A172 (cell line): ENCODE measurements around the gene PRDM11. TPM values are rescaled to one million over a fixed set of nuclear protein-coding genes. Genes with fewer than 3 reads are reported as not detected.

Experiments used
- DNase-seq: peaks from one replicate; pipeline ENCODE4 v3.0.0-alpha.2; 2015; ENCODE audit warnings: low spot score
- total RNA-seq: library from RNA; depleted of rRNA; stranded (reverse); fragments of >200 nt; shearing (Covaris generic); gene quantifications from 2 replicates; pipeline ENCODE4 v1.2.3, GENCODE V29; 2014

The PRDM11 gene
- total RNA-seq, 1 experiment from 2014 or later = 10.1 TPM

GRCh38 chr11:45174168-45174835 is 27.9 kb downstream of the PRDM11 start:
- DNase-seq = no peak

GRCh38 chr11:45174963-45175362 is 28.5 kb downstream of the PRDM11 start:
- DNase-seq = no peak

- no peak for DNase-seq
Measured at GRCh38 chr11:45176996-45177395, 30.6 kb downstream of the PRDM11 start.

GRCh38 chr11:45178223-45178622 is 31.8 kb downstream of the PRDM11 start:
- no peak for DNase-seq

GRCh38 chr11:45178890-45179671 is 32.6 kb downstream of the PRDM11 start:
- peak; percentile 82 for DNase-seq

GRCh38 chr11:45179686-45180178 is 33.3 kb downstream of the PRDM11 start:
- DNase-seq = no peak

- peak; percentile 53 for DNase-seq
Measured at GRCh38 chr11:45180179-45180847, 33.9 kb downstream of the PRDM11 start.

- DNase-seq = peak; percentile 73
Measured at GRCh38 chr11:45180848-45181192, 34.4 kb downstream of the PRDM11 start.

GRCh38 chr11:45181193-45181888 is 34.9 kb downstream of the PRDM11 start:
- no peak for DNase-seq

GRCh38 chr11:45181889-45182550 is 35.6 kb downstream of the PRDM11 start:
- DNase-seq = no peak

- peak; percentile 31 for DNase-seq
Measured at GRCh38 chr11:45182902-45183301, 36.5 kb downstream of the PRDM11 start.

- DNase-seq = no peak
Measured at GRCh38 chr11:45184640-45185039, 38.2 kb downstream of the PRDM11 start.

- peak; percentile 35 for DNase-seq
Measured at GRCh38 chr11:45185228-45185729, 38.8 kb downstream of the PRDM11 start.

- DNase-seq = no peak
Measured at GRCh38 chr11:45187375-45187774, 40.9 kb downstream of the PRDM11 start.

GRCh38 chr11:45188127-45188526 is 41.7 kb downstream of the PRDM11 start:
- no peak for DNase-seq

- DNase-seq = no peak
Measured at GRCh38 chr11:45189230-45189629, 42.8 kb downstream of the PRDM11 start.

- DNase-seq = no peak
Measured at GRCh38 chr11:45193695-45194094, 47.3 kb downstream of the PRDM11 start.

GRCh38 chr11:45204761-45205160 is 58.3 kb downstream of the PRDM11 start:
- DNase-seq = no peak

- no peak for DNase-seq
Measured at GRCh38 chr11:45205978-45206377, 59.5 kb downstream of the PRDM11 start.

- DNase-seq = no peak
Measured at GRCh38 chr11:45208135-45208534, 61.7 kb downstream of the PRDM11 start.
